H1 (cell line): Measurements from ENCODE around the gene KLHL29.

Experiments
- CBX8 ChIP-seq: fragments of 300-800, 300-1000 bp; sonication (generic); IDR thresholded peaks from 2 replicates; pipeline ENCODE4 v1.7.1; 2016; ENCODE audit warnings: low read depth, low read length, borderline replicate concordance
- CHD1 ChIP-seq: IDR thresholded peaks from 2 replicates; pipeline ENCODE4 v1.6.1; 2012; ENCODE audit warnings: low read depth, low read length, improper control_type of control experiment
- CREB1 ChIP-seq: IDR thresholded peaks from 2 replicates; pipeline ENCODE4 v1.6.1; 2012; ENCODE audit warnings: inconsistent platforms
- CTCF ChIP-seq, 3 experiments: IDR thresholded peaks; 1 replicate in 2 of 3; 2 replicates in 1 of 3; pipeline versions ENCODE4 v1.5.1 to v1.6.1; 2011; ENCODE audit warnings: low read length in 3 of 3, mild to moderate bottlenecking in 3 of 3, inconsistent platforms in 2 of 3, low read depth in 1 of 3, moderate library complexity in 1 of 3; ENCODE audit not compliant: insufficient read depth in 1 of 3; ENCODE audit errors: control extremely low read depth in 1 of 3
- EZH2 ChIP-seq: fragments of 200-600 bp; sonication (generic); IDR thresholded peaks from 2 replicates; pipeline ENCODE4 v1.7.1; 2012; ENCODE audit warnings: low read depth, mild to moderate bottlenecking, moderate library complexity, low read length, inconsistent platforms; ENCODE audit not compliant: severe bottlenecking
- PHF8 ChIP-seq: fragments of 200-600 bp; sonication (generic); conservative IDR thresholded peaks from 2 replicates; pipeline ENCODE4 v1.7.1; 2012; ENCODE audit warnings: low read depth, mild to moderate bottlenecking, inconsistent platforms, low read length, moderate library complexity
- USF2 ChIP-seq: IDR thresholded peaks from 2 replicates; pipeline ENCODE4 v1.6.1; 2011; ENCODE audit warnings: low read length, improper control_type of control experiment
- ZNF274 ChIP-seq: IDR thresholded peaks from 2 replicates; pipeline ENCODE4 v1.7.0; 2012; ENCODE audit warnings: low read length, borderline replicate concordance; ENCODE audit errors: extremely low read depth

- TF ChIP-seq USF2: no peak
- TF ChIP-seq CTCF (IDR thresholded peaks at IDR 0.05; ENCODE audit: control extremely low read depth in 1 of 3, insufficient read depth in 1 of 3, low read depth in 1 of 3, low read length in 3 of 3): peak; percentile 20 to 34 (median 28); a peak in 3 of 4 replicates
- no peak for TF ChIP-seq CHD1
- no peak for TF ChIP-seq ZNF274
- no peak for TF ChIP-seq CBX8
- no peak for TF ChIP-seq EZH2
- no peak for TF ChIP-seq CREB1
- no peak for TF ChIP-seq PHF8
Measured at GRCh38 chr2:23673830-23674679, 289.1 kb downstream of the KLHL29 start.
